Measurements from ENCODE around the gene PCSK2.

DNA sequence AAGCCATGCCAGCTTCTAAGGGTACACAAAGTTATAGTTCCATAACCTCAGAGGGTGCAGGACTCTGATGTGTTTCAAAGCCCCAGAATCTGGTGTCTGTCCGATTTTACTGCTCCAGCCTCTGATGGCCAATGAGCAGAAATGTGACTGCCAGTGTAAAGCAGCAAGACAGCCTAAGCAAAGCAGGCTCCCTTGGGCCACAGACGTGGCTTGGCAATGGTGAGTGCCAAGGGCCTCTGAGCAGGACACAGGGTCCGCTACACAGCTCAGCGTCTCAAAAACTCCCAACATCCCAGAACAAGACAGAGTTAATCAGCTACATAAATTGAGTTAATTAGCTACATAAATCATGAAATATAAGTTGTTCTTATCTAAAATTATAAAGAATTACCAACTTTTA lies 69.2 kb downstream of the PCSK2 start:
- TF ChIP-seq RAD21 (IDR thresholded peaks at IDR 0.05) (no peak), GABPA (IDR thresholded peaks at IDR 0.05 in 1 of 2, conservative IDR thresholded peaks at IDR 0.05 in 1 of 2) (no peak), TAF1 (conservative IDR thresholded peaks at IDR 0.05) (no peak), RXRA (IDR thresholded peaks at IDR 0.05) (no peak), NR2F2 (IDR thresholded peaks at IDR 0.05) (no peak), YY1 (IDR thresholded peaks at IDR 0.05) (no peak), HNF4G (IDR thresholded peaks at IDR 0.05) (no peak), EGR1 (IDR thresholded peaks at IDR 0.05; ENCODE audit: low read depth in 2 of 2) (no peak)
- TF ChIP-seq, protein P1, sequence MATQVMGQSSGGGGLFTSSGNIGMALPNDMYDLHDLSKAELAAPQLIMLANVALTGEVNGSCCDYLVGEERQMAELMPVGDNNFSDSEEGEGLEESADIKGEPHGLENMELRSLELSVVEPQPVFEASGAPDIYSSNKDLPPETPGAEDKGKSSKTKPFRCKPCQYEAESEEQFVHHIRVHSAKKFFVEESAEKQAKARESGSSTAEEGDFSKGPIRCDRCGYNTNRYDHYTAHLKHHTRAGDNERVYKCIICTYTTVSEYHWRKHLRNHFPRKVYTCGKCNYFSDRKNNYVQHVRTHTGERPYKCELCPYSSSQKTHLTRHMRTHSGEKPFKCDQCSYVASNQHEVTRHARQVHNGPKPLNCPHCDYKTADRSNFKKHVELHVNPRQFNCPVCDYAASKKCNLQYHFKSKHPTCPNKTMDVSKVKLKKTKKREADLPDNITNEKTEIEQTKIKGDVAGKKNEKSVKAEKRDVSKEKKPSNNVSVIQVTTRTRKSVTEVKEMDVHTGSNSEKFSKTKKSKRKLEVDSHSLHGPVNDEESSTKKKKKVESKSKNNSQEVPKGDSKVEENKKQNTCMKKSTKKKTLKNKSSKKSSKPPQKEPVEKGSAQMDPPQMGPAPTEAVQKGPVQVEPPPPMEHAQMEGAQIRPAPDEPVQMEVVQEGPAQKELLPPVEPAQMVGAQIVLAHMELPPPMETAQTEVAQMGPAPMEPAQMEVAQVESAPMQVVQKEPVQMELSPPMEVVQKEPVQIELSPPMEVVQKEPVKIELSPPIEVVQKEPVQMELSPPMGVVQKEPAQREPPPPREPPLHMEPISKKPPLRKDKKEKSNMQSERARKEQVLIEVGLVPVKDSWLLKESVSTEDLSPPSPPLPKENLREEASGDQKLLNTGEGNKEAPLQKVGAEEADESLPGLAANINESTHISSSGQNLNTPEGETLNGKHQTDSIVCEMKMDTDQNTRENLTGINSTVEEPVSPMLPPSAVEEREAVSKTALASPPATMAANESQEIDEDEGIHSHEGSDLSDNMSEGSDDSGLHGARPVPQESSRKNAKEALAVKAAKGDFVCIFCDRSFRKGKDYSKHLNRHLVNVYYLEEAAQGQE (IDR thresholded peaks at IDR 0.05) = no peak
- TF ChIP-seq, protein P2, sequence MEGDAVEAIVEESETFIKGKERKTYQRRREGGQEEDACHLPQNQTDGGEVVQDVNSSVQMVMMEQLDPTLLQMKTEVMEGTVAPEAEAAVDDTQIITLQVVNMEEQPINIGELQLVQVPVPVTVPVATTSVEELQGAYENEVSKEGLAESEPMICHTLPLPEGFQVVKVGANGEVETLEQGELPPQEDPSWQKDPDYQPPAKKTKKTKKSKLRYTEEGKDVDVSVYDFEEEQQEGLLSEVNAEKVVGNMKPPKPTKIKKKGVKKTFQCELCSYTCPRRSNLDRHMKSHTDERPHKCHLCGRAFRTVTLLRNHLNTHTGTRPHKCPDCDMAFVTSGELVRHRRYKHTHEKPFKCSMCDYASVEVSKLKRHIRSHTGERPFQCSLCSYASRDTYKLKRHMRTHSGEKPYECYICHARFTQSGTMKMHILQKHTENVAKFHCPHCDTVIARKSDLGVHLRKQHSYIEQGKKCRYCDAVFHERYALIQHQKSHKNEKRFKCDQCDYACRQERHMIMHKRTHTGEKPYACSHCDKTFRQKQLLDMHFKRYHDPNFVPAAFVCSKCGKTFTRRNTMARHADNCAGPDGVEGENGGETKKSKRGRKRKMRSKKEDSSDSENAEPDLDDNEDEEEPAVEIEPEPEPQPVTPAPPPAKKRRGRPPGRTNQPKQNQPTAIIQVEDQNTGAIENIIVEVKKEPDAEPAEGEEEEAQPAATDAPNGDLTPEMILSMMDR (IDR thresholded peaks at IDR 0.05; ENCODE audit: low read depth, low read length, missing input control) = no peak
- TF ChIP-seq, protein P3, sequence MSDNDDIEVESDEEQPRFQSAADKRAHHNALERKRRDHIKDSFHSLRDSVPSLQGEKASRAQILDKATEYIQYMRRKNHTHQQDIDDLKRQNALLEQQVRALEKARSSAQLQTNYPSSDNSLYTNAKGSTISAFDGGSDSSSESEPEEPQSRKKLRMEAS (IDR thresholded peaks at IDR 0.05) = no peak
- TF ChIP-seq, protein P4, sequence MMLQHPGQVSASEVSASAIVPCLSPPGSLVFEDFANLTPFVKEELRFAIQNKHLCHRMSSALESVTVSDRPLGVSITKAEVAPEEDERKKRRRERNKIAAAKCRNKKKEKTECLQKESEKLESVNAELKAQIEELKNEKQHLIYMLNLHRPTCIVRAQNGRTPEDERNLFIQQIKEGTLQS (IDR thresholded peaks at IDR 0.05) = no peak
- TF ChIP-seq, protein P5, sequence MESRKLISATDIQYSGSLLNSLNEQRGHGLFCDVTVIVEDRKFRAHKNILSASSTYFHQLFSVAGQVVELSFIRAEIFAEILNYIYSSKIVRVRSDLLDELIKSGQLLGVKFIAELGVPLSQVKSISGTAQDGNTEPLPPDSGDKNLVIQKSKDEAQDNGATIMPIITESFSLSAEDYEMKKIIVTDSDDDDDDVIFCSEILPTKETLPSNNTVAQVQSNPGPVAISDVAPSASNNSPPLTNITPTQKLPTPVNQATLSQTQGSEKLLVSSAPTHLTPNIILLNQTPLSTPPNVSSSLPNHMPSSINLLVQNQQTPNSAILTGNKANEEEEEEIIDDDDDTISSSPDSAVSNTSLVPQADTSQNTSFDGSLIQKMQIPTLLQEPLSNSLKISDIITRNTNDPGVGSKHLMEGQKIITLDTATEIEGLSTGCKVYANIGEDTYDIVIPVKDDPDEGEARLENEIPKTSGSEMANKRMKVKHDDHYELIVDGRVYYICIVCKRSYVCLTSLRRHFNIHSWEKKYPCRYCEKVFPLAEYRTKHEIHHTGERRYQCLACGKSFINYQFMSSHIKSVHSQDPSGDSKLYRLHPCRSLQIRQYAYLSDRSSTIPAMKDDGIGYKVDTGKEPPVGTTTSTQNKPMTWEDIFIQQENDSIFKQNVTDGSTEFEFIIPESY (IDR thresholded peaks at IDR 0.05) = no peak

Measured in liver (tissue), 3 donors.